IMR-90 (cell line): ENCODE data around the gene PEX7. TPM values are rescaled to one million over a fixed set of nuclear protein-coding genes. Genes with fewer than 3 reads are reported as not detected.
A peak's percentile ranks its signal among the peaks of the same experiment; 100 is the strongest.

Experiments used
- ATAC-seq: fragments of 200-7000 bp; cut with Tn5 transposase; 2 replicates; pipeline ENCODE4 v1.9.1; 2020; ENCODE audit warnings: low read depth, mild to moderate bottlenecking, moderate library complexity
- BruUV-seq: library from RNA; stranded (reverse); fragments of 400-500 nt; replicated peaks from 2 replicates; lab custom pipeline; 2021; lab: Mats Ljungman, UMichigan
- CTCF ChIA-PET: fragments of 300-600 bp; formaldehyde crosslinking; extraction: SDS; loops from one replicate; lab custom pipeline; 2021; ENCODE audit warnings: antibody characterized with exemption; lab: Yijun Ruan, JAX
- POLR2A ChIA-PET: fragments of 300-600 bp; sonication (Branson Sonifier 250); formaldehyde crosslinking; loops from one replicate; lab custom pipeline; 2022; ENCODE audit warnings: antibody characterized with exemption; ENCODE audit not compliant: unreplicated experiment; lab: Charles Lee
- DNase-seq: peaks from one replicate; pipeline ENCODE4 v3.0.0; 2013
- H2AFZ ChIP-seq: replicated peaks from 2 replicates; pipeline ENCODE3; 2013; ENCODE audit warnings: low read length, mild to moderate bottlenecking; ENCODE audit not compliant: poor library complexity
- H2AK5ac ChIP-seq: 2 replicates; pipeline ENCODE4 v1.6.1; 2013; ENCODE audit warnings: low read depth, low read length, inconsistent platforms
- H2AK9ac ChIP-seq: replicated peaks from 2 replicates; pipeline ENCODE3; 2013; ENCODE audit warnings: mild to moderate bottlenecking, low read depth, low read length, moderate library complexity; ENCODE audit not compliant: poor library complexity
- H2BK120ac ChIP-seq: 2 replicates; pipeline ENCODE4 v1.6.1; 2013; ENCODE audit warnings: low read depth, low read length, inconsistent platforms
- H2BK15ac ChIP-seq: 3 replicates; pipeline ENCODE4 v1.6.1; 2013; ENCODE audit warnings: low read depth, low read length, inconsistent platforms
- H2BK20ac ChIP-seq: 2 replicates; pipeline ENCODE4 v1.6.1; 2013; ENCODE audit warnings: low read depth, mild to moderate bottlenecking, inconsistent platforms, low read length, moderate library complexity
- H2BK5ac ChIP-seq: 2 replicates; pipeline ENCODE4 v1.6.1; 2013; ENCODE audit warnings: mild to moderate bottlenecking, low read depth, low read length, inconsistent platforms; ENCODE audit not compliant: poor library complexity, severe bottlenecking
- H3K14ac ChIP-seq: replicated peaks from 2 replicates; pipeline ENCODE4 v1.6.1; 2013; ENCODE audit warnings: low read depth, low read length, inconsistent platforms
- H3K18ac ChIP-seq: 2 replicates; pipeline ENCODE4 v1.6.1; 2013; ENCODE audit warnings: low read depth, low read length, control low read depth
- H3K23ac ChIP-seq: 2 replicates; pipeline ENCODE4 v1.6.1; 2013; ENCODE audit warnings: low read depth, low read length, inconsistent platforms
- H3K27ac ChIP-seq: 2 replicates; pipeline ENCODE4 v1.5.1; 2013; ENCODE audit warnings: mild to moderate bottlenecking, control low read depth, low read length; ENCODE audit not compliant: insufficient read depth
- H3K27me3 ChIP-seq: 2 replicates; pipeline ENCODE4 v1.6.1; 2013; ENCODE audit warnings: low read length; ENCODE audit not compliant: control insufficient read depth, insufficient read depth
- H3K36me3 ChIP-seq: 2 replicates; pipeline ENCODE4 v1.6.1; 2013; ENCODE audit warnings: low read length, mixed read lengths; ENCODE audit not compliant: control insufficient read depth, insufficient read depth
- H3K4ac ChIP-seq: 2 replicates; pipeline ENCODE4 v1.6.1; 2013; ENCODE audit warnings: low read depth, low read length, inconsistent platforms
- H3K4me1 ChIP-seq: 2 replicates; pipeline ENCODE4 v1.6.1; 2013; ENCODE audit warnings: low read length, mixed read lengths; ENCODE audit not compliant: control insufficient read depth, insufficient read depth
- H3K4me2 ChIP-seq: 2 replicates; pipeline ENCODE4 v1.6.1; 2013; ENCODE audit warnings: low read depth, mild to moderate bottlenecking, control low read depth, low read length, moderate library complexity
- H3K4me3 ChIP-seq: 2 replicates; pipeline ENCODE4 v1.5.1; 2013; ENCODE audit warnings: low read depth, mild to moderate bottlenecking, control low read depth, low read length, moderate library complexity; ENCODE audit not compliant: insufficient read depth
- H3K56ac ChIP-seq: 2 replicates; pipeline ENCODE4 v1.6.1; 2013; ENCODE audit warnings: low read length, inconsistent platforms; ENCODE audit not compliant: insufficient read depth; ENCODE audit errors: extremely low read depth
- H3K79me1 ChIP-seq, 2 experiments: 2 replicates each; pipeline ENCODE4 v1.6.1; 2013; ENCODE audit warnings: low read length in 2 of 2, inconsistent platforms in 1 of 2, low read depth in 1 of 2
- H3K9ac ChIP-seq: 2 replicates; pipeline ENCODE4 v1.6.1; 2013; ENCODE audit warnings: low read depth, low read length, control low read depth
- H3K9me1 ChIP-seq: 2 replicates; pipeline ENCODE4 v1.6.1; 2013; ENCODE audit warnings: low read length, inconsistent platforms; ENCODE audit not compliant: insufficient read depth
- H3K9me3 ChIP-seq: 2 replicates; pipeline ENCODE4 v1.6.1; 2013; ENCODE audit warnings: low read length; ENCODE audit not compliant: control insufficient read depth, insufficient read depth
- H4K20me1 ChIP-seq: 2 replicates; pipeline ENCODE4 v1.6.1; 2013; ENCODE audit warnings: low read length, inconsistent platforms; ENCODE audit not compliant: insufficient read depth
- H4K5ac ChIP-seq: 2 replicates; pipeline ENCODE4 v1.6.1; 2013; ENCODE audit warnings: mild to moderate bottlenecking, low read depth, low read length, control low read depth
- H4K8ac ChIP-seq, 2 experiments: 2 replicates each; pipeline ENCODE4 v1.6.1; 2013; ENCODE audit warnings: low read depth in 2 of 2, low read length in 2 of 2, control low read depth in 1 of 2, inconsistent platforms in 1 of 2
- H4K91ac ChIP-seq: 2 replicates; pipeline ENCODE4 v1.6.1; 2013; ENCODE audit warnings: low read depth, low read length, inconsistent platforms; ENCODE audit not compliant: insufficient read depth
- CEBPB ChIP-seq: IDR thresholded peaks from 2 replicates; pipeline ENCODE4 v1.6.1; 2012; ENCODE audit warnings: low read depth, low read length, improper control_type of control experiment
- MAFK ChIP-seq: IDR thresholded peaks from 2 replicates; pipeline ENCODE4 v1.6.1; 2012; ENCODE audit warnings: low read depth, low read length, improper control_type of control experiment
- MAZ ChIP-seq: IDR thresholded peaks from 2 replicates; pipeline ENCODE4 v1.6.1; 2012; ENCODE audit warnings: low read depth, mild to moderate bottlenecking, low read length, improper control_type of control experiment, moderate library complexity, borderline replicate concordance
- MXI1 ChIP-seq: IDR thresholded peaks from 2 replicates; pipeline ENCODE4 v1.6.1; 2012; ENCODE audit warnings: low read depth, mild to moderate bottlenecking, low read length, moderate library complexity, borderline replicate concordance
- NFE2L2 ChIP-seq: fragments of 150-350 bp; IDR thresholded peaks from 2 replicates; pipeline ENCODE4 v1.6.1; 2016; ENCODE audit warnings: low read depth, mild to moderate bottlenecking, low read length
- SMC3 ChIP-seq: fragments of 150-350 bp; IDR thresholded peaks from 2 replicates; pipeline ENCODE4 v1.6.1; 2016; ENCODE audit warnings: low read depth, mild to moderate bottlenecking, antibody characterized with exemption, low read length, moderate library complexity
- WGBS, 2 experiments: methylation state at CpG; one replicate each; pipeline versions ENCODE4 v1.1.5 to v1.1.7; 2013; ENCODE audit warnings: missing lambda C conversion rate in 2 of 2; ENCODE audit not compliant: insufficient read length in 1 of 2; ENCODE audit errors: extremely low coverage in 2 of 2; 5-methylcytosine and 5-hydroxymethylcytosine counted together
- dilution Hi-C: fragments of 300-500 bp; cut with HindIII; formaldehyde crosslinking; loops from one replicate; pipeline ENCODE4 v1.14.3; 2018; ENCODE audit warnings: low sequenced_read_pairs; ENCODE audit not compliant: unreplicated experiment
- in situ Hi-C: fragments of 300-500 bp; cut with MboI; formaldehyde crosslinking; loops from 3 replicates; pipeline ENCODE4 v1.14.3; 2019; ENCODE audit warnings: low sequenced_read_pairs, inconsistent platforms, mixed read lengths
- intact Hi-C: fragments of 100-400 bp; cut with micrococcal nuclease; formaldehyde crosslinking; loops from 2 replicates; pipeline ENCODE4 v1.10.0; 2022
- polyA plus RNA-seq, 3 experiments: library from polyadenylated mRNA; depleted of rRNA; stranded (reverse); fragments of >200 nt; gene quantifications; 2 replicates each; pipeline ENCODE4 v1.2.3, GENCODE V29; 2012; ENCODE audit warnings: low replicate concordance in 1 of 3
- total RNA-seq: library from RNA; depleted of rRNA; stranded (reverse); fragments of >200 nt; gene quantifications from 2 replicates; pipeline ENCODE4 v1.2.3, GENCODE V29; 2012

Gene PEX7
- total and polyA plus RNA-seq, 2 of the 4 experiments (the other 2 are of a cell fraction) = 5.4 to 7.0 TPM

DNA sequence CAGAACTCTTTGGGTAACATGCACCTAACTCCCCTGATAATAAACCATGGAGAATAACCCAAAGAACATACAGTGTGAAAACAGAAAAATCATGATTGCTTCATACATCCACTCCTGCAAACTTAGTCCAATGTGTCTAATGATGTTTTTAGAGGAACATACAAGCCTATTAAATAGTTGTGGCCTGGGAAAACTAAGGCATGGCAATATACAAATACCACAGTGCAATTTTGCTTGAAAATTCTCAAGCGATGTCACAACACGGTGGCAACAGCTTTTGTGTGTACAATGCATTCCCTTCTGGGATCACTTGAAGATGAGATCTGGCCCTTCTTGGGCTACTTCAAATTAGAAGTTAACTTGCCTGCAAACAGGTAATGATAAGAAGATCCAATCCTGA lies 46.8 kb upstream of the PEX7 start:
- Histone ChIP-seq H3K9me1 (no peaks in the 10 kb centered on the region), H4K8ac (no peak overlapping the region), H3K4ac (no peak overlapping the region), H2BK15ac (no peak overlapping the region), H3K56ac (no peak overlapping the region), H3K23ac (no peak overlapping the region), H2BK120ac (no peak overlapping the region), H3K4me2 (no peak overlapping the region), H4K91ac (no peak overlapping the region), H3K27me3 (no peaks in the 10 kb centered on the region), H3K9ac (no peak overlapping the region), H4K5ac (no peak overlapping the region), H3K27ac (no peak overlapping the region), H3K4me1 (peaks cover 5% of the 10 kb centered on the region; the same call in 1 of the 2 replicates), H3K36me3 (no peaks in the 10 kb centered on the region), H3K9me3 (no peaks in the 10 kb centered on the region), H3K14ac (no peak overlapping the region), H4K20me1 (peaks cover 15% of the 10 kb centered on the region; the same call in 1 of the 2 replicates), H2AK9ac (no peak overlapping the region), H2BK5ac (no peak overlapping the region), H2AK5ac (no peak overlapping the region), H3K4me3 (no peak overlapping the region), H2AFZ (no peak overlapping the region), H3K79me1 (peaks cover 42 to 73% of the 10 kb centered on the region in 2 experiments), H3K18ac (no peak overlapping the region), H2BK20ac (no peak overlapping the region)
- no peak for TF ChIP-seq MXI1
- peak; percentile 30; the same call in 1 of the 2 replicates for TF ChIP-seq CEBPB
- no peak for TF ChIP-seq MAFK
- no peak for TF ChIP-seq MAZ
- no peak for TF ChIP-seq NFE2L2
- no peak for TF ChIP-seq SMC3
- in situ Hi-C loops (loop anchor here (25.0 kb wide), 1 partner anchor 488 kb away; the partner anchor contains the start of gene BCLAF1), dilution Hi-C loops (no loop called here), intact Hi-C loops (no loop called here)
- ChIA-PET CTCF (no interaction called here), POLR2A (no interaction called here)
- DNase-seq = no peak
- WGBS, 2 experiments = no CpG with 5 or more reads among the region's 2 CpGs
- no TSS peak for BruUV-seq
- ATAC-seq = no peak
